HG03558 (cell line): ENCODE results near the gene MORN4.

Experiments used
- ATAC-seq: cut with Tn5 transposase; IDR thresholded peaks from one replicate; pipeline ENCODE4 v1.9.1; 2021; ENCODE audit warnings: moderate number of reproducible peaks; ENCODE audit not compliant: unreplicated experiment; ENCODE audit errors: extremely low read depth

The MORN4 gene

DNA sequence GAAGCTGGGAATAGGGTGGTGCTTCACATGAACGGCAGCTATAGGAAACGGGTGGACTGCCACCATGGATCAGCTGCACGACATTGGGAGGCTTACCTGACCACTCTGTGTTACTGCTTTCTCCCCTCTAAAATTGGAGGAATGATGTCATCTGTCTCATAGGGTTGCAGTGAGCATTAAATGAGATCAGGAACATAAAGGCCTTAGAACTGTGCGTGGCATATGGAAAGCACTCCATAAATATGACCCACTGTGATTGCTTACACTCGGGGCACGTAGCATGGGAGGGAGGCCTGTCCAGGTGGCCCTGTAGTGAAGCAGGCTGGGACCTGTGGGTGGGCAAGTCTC is 34.1 kb downstream of the MORN4 start:
- no peak for ATAC-seq

DNA sequence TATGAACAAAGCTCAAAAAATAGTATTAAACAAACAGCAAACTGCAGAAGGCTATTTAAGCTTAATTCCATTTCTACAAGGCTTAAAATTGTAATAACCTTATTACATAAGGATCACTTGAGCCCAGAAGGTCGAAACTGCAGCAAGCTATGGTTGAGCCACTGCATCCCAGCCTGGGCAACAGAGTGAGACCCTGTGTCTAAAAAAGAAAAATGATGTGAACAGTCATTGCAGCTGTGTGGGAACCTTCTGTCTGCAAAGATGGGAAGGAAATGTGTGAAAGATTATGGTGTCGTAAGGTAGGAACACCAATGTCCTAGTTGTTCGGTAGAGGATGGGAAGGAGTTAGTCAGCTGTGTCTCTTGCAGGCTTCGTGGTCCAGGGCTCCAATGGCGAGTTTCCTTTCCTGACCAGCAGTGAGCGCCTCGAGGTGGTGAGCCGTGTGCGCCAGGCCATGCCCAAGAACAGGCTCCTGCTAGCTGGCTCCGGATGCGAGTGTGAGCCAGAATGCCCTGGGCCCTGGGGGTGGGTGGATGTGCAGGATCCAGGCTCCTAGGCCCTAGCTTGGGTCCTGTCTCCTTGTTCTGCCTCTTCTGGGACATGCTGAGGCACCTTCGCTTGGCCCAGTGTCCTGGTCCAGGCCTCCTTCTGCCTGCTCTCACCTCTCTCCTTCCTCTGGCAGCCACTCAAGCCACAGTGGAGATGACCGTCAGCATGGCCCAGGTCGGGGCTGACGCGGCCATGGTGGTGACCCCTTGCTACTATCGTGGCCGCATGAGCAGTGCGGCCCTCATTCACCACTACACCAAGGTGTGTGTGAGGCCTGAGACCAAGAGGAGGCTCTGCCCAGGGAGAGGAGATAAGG is 34.7 kb downstream of the MORN4 start:
- ATAC-seq, result no peak

DNA sequence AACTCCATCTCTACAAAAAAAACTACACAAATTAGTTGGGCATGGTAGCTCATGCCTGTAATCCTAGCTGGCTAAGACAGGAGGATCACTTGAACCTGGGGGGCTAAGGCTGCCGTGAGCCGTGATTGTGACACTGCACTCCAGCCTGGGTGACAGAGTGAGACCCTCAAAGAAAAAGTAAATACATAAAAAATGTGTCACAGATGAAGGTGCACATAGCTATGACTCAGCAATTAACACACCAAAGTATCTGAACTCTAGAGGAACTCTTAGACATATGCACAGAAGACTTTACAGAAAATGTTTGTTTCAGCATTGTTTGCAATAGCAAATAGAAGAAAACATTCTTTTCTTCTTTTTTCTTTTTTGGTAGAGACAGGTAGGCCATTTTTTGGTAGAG is 35.5 kb downstream of the MORN4 start:
- ATAC-seq, result no peak

DNA sequence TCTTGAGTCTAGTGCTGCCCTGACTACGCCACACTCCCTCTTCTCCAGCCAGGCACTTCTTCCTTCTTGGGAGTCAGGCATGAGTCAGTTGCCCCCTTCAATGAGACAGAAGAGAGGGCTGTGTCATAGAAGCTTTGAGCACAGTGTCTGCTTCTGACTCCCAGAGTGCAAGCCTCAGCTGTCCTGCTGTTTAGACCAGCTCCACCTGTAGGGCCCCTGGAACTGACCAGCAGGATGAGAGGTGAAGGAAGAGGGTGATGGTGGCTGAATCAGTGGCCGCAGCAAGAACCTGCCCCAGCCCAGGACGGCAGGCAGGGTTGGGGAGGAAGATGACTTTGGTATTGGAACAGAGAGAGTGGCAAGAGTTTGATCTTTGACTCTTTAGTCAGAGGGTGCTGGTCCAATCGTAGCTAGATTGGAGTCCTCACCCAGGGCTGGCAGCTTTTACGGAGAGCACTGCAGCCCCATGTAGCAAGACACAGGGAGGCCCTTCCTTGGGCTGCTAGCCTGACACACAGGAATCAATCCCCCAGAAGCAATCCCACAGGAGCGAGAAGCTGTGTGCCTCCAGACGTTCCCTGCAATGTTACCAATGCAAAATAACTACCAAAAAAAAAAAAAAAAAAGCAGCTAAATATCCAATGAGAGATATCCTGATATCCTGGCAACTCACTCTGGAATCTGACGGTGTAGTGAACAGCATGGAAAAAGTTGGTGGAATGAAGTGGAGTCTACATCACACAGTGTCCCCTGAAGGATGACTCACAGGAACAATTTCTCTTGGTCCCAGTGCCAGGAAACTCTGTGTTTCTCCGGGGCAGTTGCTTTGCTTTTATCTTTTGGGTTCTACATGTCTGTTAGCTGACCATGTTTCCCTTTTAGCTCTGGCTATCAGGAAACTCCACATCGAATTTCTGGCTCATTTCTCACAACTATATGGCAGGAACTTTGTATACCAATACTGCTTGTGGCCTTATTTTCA is 36.9 kb downstream of the MORN4 start:
- ATAC-seq, result no peak

DNA sequence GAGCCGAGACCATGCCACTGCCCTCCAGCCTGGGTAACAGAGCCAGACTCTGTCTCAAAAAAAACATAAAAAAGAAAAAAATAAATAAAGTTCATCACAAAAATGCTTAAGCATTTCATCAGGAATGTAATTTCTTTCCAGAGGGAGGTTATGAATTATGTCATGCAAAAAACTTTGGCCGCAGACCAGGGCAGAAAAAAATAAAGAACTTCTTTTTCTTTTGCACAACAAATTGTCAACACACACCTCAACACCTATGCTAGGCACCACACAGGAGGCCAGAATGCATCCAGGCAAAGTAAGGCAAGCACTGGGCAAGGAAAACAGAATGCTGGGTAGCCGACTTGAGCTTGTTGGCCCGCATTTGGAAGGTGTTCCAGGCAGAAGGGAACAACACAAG is 39.9 kb downstream of the MORN4 start:
- no peak for ATAC-seq

DNA sequence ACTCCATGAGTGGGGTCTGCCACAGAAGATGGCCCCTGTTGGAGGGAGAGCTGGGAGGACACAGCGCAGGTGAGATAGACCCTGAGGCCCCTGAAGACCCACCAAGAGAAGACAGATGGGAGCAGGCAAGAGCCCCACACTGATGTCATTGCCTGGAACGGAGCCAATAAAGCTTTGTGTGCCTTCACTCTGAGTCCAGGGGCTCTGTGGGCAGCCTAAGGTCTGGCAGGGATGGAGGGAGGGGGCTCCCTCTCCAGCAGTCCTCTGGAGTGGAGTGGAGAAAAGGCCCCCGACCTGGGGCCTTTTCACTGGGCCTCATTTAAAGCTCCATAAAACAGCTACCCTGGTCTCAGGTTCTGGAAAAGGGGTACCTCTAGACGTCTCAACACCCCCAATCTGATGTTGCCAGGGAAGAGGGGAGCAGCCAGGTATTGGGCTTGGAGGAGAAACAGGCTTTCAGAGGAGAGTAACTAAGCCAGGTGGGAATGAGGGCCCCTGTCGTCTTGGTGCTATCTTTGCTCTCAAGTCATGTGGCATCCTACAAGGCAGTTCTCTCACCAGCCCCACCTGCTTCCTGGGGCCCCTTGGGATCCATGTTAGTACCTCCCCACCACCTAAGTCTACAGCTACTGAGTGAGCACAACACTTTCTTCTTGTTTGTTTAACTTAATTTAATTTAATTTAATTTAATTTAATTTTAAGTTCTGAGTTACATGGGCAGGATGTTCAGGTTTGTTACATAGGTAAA is 42.4 kb downstream of the MORN4 start:
- no peak for ATAC-seq

DNA sequence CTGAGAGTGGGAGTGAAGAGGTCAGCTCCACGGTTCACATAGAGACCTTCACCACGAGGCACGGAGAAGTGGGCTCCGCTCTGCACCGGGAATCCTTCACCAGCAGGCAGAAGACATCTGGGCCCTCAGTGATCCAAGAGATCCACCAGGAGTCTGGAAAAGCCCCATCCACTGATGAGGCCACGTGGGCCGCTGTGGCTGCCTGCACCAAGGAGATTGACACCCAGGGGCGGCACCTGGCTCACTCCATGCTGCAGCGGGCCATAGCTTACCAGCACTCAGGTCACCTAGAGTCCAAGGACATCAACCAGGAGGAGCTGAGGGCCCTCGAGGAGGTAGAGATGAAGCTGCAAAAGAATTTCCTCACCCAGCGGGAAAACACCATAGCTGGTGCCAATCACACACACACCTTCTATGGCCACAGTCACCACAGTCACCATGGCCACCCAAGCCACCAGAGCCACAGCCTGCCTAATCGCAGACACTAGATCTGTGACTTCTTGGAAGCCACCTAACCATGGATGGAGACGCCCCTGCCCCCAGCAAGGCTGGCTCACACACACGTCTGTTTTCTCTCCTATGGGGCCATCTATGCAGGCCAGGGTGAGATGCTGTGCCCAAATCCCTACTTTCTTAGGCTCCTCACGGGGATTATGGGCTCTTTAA is 43.1 kb downstream of the MORN4 start:
- no peak for ATAC-seq

DNA sequence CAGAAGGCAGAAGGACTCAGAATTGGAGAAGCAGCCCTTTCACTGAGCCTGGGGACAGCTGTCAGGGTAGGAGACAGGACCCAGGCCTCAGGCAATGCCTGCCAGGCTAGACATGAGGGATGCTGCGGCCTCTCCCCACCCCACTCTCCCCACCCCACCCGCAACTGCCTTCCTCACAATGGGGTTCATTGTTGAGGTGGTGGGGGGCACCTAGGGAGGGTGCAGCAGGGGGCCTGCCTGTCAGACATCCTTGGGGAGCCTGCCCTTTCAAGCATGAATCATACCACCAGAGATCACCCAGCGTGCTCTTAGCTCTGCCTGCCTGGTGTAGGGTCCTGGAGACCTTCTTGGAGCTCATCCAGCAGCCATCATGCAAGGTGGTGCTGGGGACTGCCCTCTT is 43.8 kb downstream of the MORN4 start, which contains the start of gene C10orf62:
Gene C10orf62 (plus strand): TSS at position 243 of the 400 bp plus-strand sequence. CDS start 177 bp downstream, outside the sequence.
- no peak for ATAC-seq

DNA sequence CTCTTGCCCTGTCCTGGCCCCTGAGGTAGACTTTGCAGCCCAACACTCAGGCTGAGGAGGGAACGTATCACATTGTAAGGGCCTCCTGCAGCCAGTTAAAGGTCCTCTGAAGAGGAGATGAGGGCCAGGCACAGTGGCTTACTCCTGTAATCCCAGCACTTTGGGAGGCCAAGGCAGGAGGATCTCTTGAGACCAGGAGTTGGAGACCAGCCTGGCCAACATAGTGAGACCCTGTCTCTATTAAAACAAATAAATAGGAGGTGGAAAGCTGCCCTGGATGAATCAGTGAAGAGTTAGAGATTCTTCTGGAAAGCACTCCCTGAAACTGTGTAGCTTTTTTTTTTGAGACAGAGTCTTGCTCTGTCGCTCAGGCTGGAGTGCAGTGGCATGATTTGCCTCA is 46.1 kb downstream of the MORN4 start:
- ATAC-seq, result no peak

DNA sequence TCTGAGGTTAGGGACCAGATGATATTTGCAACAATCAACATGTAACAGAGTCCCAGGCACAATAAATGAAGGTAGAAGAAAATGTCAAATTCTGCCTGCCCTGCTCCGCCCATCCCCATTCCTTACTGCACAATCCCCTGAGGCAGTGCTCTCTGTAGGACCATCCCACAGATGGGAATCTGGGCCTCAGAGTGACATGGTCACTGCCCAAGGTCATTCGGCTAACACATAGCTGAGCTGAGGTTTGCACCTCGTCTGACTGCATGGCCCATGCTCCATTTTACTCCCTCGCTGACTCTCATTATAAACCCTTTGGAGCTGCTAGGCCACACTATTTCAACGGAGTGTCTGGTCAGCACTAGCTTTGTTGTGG is 47.9 kb downstream of the MORN4 start:
- no peak for ATAC-seq

DNA sequence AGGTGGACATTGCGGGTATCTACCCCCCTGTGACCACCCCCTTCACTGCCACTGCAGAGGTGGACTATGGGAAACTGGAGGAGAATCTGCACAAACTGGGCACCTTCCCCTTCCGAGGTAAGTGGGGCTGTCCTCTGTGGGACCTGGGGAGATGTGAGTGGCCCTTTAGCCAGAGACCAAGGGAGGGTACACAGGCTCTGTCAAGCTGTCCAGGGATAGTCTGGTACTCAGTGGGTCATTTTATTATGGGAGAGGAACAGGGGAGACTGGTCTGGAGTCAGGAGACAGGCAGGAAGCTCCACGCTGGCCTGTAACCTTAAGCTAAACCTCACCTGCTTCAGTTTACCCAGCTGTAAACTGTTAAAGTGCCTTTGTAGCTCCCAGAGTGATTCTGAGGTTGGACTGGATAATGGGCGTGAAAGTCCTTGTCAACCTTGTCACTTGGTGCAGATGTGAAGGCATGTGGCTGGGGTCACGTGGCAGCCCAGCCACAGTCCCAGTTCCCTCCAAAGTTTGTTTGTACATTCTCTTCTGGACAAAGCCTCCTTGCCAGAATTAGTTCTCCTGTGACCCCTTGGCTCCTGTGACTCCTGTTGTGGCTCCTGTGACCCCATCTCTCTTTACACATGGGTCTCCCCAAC is 48.4 kb downstream of the MORN4 start:
- ATAC-seq, result no peak

DNA sequence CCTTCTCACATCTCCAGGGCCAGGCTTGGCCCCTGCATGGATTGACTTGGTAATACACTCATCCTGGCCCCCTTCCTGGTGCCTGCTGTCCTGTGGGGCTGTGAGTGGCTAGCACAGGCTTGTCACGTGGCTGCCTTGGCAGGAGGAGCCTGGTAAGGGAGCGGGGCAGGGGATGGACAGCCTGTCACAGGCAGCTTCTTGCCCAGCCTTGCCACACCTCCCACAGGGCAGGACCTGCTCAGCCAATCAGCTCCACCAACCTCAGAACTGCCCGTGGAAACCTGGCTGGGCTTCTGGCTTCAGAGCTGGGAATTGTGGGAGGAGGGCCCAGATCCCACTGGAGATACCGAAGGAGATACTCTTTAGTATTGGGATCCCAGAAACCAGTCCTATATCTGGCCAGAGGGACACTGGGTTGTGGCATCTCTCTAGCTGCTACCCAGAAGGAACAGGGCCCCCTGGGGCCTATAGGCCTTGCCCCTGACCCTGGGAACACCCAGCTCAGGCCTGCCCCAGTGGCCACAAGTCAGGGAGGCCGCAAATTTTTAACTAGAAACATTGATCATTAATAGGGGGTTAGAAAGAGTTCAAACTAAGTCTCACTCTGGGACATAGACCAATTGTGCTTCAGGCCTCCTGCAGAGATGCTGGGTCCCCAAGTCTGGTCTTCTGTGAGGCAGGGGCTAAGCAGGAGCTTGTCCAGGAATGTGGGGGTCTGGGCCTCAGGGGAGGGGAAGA is 49.1 kb downstream of the MORN4 start, which contains the start of gene HOGA1:
Gene HOGA1 (plus strand): TSS at position 330 of the 738 bp plus-strand sequence. CDS start 315 bp downstream, at position 645.
- ATAC-seq, result no peak

DNA sequence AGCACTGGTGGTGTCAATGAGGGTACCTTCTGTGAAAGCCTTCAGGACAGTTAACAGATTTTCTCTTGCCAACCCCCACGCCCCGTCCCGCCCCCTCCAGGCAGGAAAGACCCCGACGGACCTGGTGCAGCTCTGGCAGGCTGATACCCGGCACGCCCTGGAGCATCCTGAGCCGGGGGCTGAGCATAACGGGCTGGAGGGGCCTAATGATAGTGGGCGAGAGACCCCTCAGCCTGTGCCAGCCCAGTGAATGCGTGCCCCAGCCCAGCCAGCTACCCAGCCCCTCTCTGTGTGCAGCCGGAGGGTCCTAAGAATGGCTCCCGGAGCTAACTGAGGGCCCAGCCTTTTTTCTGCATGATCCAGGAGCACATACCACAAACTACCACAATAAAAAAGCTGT is 49.8 kb downstream of the MORN4 start:
- ATAC-seq, result no peak

DNA sequence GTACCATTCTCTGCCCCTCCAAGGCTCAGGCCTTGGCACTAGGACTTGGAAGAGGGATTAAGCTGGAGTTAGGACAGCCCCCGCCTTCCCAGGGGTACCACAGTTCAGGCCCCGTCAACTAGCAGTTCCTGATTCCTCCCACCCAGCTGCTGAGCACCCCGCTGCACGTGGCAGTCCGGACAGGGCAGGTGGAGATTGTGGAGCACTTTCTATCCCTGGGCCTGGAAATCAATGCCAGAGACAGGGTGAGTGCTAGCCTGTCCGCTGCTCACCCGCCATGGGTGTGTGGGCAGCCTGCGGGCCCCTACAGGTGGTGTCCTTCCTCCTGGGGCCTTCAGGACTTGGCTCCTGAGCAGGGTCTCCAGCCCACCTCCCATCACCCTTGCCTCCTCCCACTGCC is 51.1 kb downstream of the MORN4 start:
- ATAC-seq, result no peak

DNA sequence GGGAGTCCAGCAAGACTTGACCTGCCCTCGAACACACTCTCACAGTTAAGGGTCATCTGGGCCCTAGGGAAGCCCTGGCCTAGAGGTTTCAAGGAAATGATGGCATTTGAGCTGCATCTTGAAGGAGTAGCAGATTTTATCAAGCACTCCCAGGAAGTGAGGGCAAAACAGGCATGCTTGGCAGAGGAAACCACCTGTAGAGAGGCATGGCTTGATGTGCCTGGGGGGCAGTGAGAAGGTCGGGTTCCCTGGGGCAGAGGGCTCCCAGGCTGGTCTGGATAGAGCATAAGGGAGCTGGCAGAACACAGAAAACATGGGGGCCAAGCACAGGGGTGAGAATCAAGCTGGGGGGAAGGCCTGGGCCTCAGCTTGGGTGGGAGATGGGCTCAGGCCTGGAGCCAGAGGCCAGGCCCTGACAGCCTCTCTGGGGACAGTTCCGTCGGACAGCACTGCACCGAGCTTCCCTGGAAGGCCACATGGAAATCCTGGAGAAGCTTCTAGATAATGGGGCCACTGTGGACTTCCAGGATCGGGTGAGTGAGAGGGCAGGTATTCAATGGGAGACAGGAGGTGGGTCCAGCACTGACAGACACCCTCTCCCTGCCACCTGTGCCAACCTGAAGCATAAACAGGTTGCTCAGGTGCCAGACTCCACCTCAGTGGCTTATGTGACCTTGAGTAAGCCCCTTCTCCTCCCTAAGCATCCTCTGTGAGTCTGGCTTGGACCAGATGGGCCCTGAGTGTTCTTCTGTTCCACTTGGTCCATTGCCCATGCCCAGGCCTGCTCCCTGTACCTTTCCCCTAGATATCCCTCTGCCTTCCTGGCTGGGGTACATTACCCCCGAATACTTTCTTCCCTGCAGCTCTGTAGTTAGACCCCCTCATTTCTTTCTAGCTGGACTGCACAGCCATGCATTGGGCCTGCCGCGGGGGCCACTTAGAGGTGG is 52.6 kb downstream of the MORN4 start:
- no peak for ATAC-seq

DNA sequence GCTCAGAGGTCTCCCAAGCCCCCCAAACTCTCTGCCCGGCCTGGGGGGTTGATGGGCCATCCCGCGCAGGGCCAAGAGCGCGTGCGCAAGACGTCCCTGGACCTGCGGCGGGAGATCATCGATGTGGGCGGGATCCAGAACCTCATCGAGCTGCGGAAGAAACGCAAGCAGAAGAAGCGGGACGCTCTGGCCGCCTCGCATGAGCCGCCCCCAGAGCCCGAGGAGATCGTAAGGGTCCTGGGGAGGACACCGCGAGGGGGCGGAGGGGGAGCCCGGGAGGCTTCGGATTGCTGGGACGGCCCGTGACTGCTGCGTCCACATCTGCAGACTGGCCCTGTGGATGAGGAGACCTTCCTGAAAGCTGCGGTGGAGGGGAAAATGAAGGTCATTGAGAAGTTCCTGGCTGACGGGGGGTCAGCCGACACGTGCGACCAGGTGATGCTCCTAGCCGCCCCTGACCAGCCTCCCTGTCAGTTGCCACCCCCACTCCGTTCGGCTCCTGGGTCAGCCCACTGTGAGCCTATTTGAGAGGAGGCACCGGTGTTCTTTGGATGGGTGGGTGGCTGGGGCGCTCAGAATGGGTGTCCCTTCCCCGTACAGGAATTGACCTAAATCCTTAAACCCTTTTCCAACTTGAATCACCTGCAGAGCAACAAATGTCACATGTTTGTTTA is 55.0 kb downstream of the MORN4 start:
- no peak for ATAC-seq

DNA sequence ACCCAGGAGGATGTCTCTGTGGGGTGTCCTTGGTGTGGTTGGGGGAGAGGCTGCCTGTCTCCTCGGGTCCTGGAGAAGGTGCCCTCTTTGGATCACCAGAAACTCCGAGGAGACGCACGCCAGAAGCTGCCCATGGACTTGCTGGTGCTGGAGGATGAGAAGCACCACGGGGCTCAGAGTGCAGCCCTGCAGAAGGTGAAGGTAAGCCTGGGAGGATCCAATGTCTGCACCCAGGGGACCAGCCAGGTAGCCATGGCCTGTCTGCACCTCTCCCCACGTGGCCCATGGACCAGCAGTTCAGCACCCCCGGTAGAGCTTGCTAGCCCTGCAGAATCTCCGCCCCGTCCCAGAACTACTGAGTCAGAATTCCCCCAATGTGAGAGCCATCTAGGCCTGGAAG is 55.6 kb downstream of the MORN4 start:
- no peak for ATAC-seq
